Muscle layer of colon (tissue), 2 donors: ENCODE measurements around the gene SLC2A9.

Source experiments
- H3K27ac ChIP-seq: one replicate; pipeline ENCODE4 v1.7.0; 2013; ENCODE audit warnings: low read depth, mild to moderate bottlenecking, low read length, moderate library complexity
- H3K27me3 ChIP-seq, 2 donors: one replicate each; pipeline ENCODE4 v1.7.0; 2013; ENCODE audit warnings: low read length in 2 of 2, mild to moderate bottlenecking in 2 of 2; ENCODE audit not compliant: insufficient read depth in 2 of 2, control insufficient read depth in 1 of 2
- H3K36me3 ChIP-seq: one replicate; pipeline ENCODE4 v1.7.0; 2013; ENCODE audit warnings: mild to moderate bottlenecking, low read length; ENCODE audit not compliant: insufficient read depth
- H3K4me1 ChIP-seq: one replicate; pipeline ENCODE4 v1.7.0; 2013; ENCODE audit warnings: mild to moderate bottlenecking, low read length; ENCODE audit not compliant: insufficient read depth
- H3K4me3 ChIP-seq, 2 donors: one replicate each; pipeline ENCODE4 v1.7.0; 2013; ENCODE audit warnings: low read length in 2 of 2, low read depth in 1 of 2, mild to moderate bottlenecking in 1 of 2, moderate library complexity in 1 of 2
- H3K9ac ChIP-seq: one replicate; pipeline ENCODE4 v1.7.0; 2013; ENCODE audit warnings: low read length
- H3K9me3 ChIP-seq: one replicate; pipeline ENCODE4 v1.7.0; 2013; ENCODE audit warnings: mild to moderate bottlenecking, low read length
- donor health status: abdominal sarcoma.
- donor health status: Adenocarcinoma of cecum.

The SLC2A9 gene

DNA sequence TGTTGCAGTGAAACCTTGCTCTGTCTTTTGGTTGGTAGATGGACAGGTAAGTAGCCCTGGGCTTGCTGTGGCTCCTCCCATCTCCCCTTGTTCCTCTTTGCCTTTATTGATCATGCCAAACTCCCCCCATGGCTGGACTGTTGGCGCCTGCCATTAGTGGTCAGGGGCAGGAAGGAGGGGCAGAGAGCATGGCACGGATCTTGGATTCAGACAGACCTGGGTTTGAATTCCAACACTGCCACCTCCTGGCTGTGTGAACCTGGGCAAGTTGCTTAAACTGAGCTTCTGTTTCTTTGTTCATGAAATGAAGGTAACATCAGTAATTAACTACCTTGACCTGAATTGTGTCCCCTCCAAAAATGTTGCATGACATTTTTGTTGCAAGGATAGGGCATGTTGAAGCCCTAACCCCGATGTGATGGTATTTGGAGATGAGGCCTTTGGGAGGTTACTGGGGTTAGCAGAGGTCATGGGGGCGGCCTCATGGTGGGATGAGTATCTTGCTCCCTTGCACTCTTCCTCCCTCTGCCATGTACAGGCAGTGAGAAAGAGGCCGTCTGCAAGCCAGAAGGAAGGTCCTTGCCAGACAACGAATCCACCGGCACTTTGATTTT, 6.0 kb downstream of the SLC2A9 start:
- Histone ChIP-seq H3K9ac (no peak overlapping the region), H3K4me3 (no peak overlapping the region), H3K4me1 (peaks cover 15% of the 10 kb centered on the region), H3K36me3 (no peaks in the 10 kb centered on the region), H3K27me3 (no peaks in the 10 kb centered on the region), H3K9me3 (no peaks in the 10 kb centered on the region), H3K27ac (no peak overlapping the region)

DNA sequence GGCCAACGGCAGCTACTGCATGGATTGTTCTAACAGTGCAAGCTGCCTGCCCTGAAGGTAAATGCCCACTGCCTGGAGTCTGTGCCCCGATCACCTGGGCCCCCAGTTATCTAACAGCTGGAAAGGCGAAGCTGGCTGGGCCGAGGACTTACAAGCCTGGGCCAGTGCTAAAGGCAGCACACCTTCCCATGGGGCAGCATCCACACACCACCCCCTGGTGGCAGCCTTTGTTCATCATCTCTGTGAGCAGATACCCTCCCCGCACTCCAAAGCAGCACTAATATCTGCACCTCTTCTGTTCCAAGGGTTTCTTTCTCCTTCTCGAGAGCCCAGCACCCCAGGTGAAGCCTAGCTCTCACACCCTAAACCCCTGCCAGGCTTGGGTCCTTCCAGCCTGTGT, 7.6 kb downstream of the SLC2A9 start:
- Histone ChIP-seq H3K9me3 (no peaks in the 10 kb centered on the region), H3K36me3 (no peaks in the 10 kb centered on the region)

DNA sequence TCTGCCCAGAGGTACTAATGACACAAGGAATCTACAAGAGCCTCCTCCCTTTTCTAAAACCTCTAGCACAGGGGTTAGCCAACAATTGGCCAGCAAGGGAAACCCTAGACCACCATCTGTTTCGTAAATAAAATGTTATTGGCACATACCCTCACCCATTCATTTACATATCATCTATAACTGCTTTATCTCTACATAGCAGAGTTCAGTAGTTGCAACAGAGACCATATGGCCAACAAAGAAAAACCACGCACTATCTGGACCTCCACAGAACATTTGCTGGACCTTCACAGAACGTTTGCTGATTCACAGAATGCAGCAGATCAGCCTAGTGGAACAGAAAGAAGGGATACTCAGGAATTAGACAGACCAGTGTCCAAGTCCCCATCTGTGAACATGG, 9.4 kb downstream of the SLC2A9 start:
- no peak overlapping the region for H3K9ac ChIP-seq

More for the DNA sequence above, 7.6 kb downstream of the SLC2A9 start:
- H3K9ac ChIP-seq: no peak overlapping the region
- no peak overlapping the region for H3K27ac ChIP-seq
- H3K27me3 ChIP-seq: no peaks in the 10 kb centered on the region
- H3K4me1 ChIP-seq: peaks cover 8% of the 10 kb centered on the region
- H3K4me3 ChIP-seq: no peak overlapping the region

DNA sequence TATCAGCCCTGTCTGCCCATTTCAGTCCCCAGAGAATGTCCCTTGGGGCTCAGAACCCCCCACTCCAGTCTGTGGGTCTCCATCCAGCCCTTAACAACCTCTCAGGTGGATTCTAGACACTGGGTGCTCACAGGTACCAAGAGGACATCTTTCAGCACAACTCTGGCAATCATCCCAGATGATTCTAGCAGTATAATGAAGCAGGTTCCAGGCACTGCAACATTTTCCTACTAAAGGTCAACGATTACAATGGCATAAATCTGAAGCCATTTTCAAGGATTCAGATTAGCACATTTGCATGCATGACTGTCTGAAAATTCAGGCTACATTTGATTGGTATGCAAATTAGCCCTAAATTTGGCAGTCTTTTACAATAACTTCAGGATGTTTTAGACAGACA, 10.0 kb downstream of the SLC2A9 start:
- Histone ChIP-seq H3K36me3 (no peaks in the 10 kb centered on the region), H3K9me3 (no peaks in the 10 kb centered on the region), H3K4me1 (peaks cover 22% of the 10 kb centered on the region), H3K9ac (no peak overlapping the region), H3K4me3 (no peak overlapping the region), H3K27me3 (no peaks in the 10 kb centered on the region), H3K27ac (no peak overlapping the region)

More for the DNA sequence above, 9.4 kb downstream of the SLC2A9 start:
- Histone ChIP-seq H3K9me3 (no peaks in the 10 kb centered on the region), H3K27me3 (no peaks in the 10 kb centered on the region), H3K36me3 (no peaks in the 10 kb centered on the region), H3K27ac (no peak overlapping the region), H3K4me3 (no peak overlapping the region), H3K4me1 (peaks cover 16% of the 10 kb centered on the region)

DNA sequence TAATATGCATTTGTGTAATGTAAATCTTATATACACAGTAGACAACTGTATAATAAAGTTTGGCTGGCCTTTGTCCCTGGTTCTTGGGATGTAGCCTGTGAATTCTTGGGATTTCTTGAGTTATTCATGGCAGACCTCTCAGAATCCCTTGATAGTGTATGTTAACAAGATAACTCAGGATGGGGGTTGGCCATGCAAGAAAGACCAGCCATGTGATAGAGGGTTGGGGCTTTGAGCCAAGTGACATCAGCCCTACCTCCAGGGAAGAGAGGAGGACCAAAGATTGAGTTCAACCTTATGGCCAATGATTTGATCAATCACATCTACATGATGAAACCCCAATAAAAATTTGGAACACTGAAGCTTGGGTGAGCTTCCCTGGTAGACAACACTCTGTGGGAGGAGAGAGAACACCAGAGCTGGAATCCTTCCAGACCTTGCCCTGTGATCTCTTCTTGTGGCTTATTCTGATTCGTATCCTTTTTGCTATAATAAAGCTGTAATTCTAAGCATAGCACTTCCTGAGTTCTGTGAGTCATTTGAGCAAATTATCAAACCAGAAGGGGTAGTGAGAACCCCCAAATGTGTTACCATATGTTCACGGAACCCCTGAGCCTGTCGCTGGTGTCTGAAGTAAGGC, 11.3 kb downstream of the SLC2A9 start:
- Histone ChIP-seq H3K27ac (no peak overlapping the region), H3K4me3 (no peak overlapping the region), H3K27me3 (no peaks in the 10 kb centered on the region), H3K36me3 (no peaks in the 10 kb centered on the region), H3K4me1 (peaks cover 29% of the 10 kb centered on the region), H3K9me3 (no peaks in the 10 kb centered on the region), H3K9ac (no peak overlapping the region)

DNA sequence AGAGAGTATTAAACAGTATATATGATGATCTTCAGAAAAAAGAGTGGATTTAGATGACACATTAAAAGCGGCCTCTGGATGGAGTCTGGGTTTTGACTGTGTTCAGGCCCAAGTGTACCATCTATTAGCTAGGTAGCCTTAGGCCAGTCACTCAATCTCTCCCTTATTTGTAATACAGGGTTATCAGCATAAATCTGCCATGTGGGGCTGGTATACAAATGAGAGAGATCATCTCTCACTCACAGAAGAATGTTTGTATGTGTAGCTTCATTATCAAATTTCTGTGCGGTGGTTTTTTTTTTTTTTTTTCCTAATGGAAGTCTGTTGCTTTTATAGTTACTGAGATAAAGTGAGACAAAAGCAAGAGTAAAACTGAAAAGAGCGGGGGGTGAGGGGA, 12.7 kb downstream of the SLC2A9 start:
- no peak overlapping the region for H3K27ac ChIP-seq
- H3K9ac ChIP-seq: no peak overlapping the region

DNA sequence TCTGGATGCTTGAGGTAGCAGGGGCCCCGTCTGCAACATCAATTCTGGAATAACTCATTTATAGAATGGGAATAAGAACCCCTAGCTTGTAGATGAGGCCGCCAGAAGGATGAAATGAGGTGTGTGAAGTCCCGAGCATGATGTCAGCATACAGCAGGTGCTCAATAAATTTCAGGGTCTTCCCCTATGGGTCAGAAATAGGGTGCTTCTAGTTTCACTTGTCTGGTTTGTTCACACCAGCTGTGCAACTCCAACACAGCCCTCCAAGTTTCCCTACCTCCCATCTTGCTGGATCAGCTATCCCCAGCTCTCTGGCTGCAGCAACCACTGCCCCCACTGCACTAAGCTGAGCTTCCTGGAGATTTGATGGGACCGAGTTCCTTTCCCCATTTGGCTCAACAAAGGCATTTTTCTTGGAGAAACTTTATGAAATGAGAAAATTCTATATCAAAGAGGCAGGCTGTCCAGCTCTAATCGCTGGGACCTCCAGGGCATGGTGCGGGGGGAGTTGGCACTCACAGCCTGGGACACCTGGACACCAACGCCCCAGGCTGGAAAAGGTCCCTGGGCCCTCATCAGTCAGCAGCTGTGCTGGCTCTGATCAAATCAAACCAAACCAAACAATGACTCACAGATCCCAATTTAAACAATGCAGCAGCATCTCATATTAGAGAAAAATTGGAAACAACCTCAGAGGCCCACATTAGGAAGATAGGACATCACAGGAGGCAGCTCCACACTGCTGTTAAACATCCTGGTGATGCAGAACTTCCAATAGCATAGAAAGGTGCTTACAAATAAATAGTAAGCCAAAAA, 13.3 kb downstream of the SLC2A9 start:
- Histone ChIP-seq H3K4me1 (peaks cover 29% of the 10 kb centered on the region), H3K9ac (no peak overlapping the region)

More for the DNA sequence above, 12.7 kb downstream of the SLC2A9 start:
- H3K36me3 ChIP-seq: no peaks in the 10 kb centered on the region
- H3K4me1 ChIP-seq: peaks cover 29% of the 10 kb centered on the region
- no peaks in the 10 kb centered on the region for H3K27me3 ChIP-seq
- H3K4me3 ChIP-seq: no peak overlapping the region
- H3K9me3 ChIP-seq: no peaks in the 10 kb centered on the region

DNA sequence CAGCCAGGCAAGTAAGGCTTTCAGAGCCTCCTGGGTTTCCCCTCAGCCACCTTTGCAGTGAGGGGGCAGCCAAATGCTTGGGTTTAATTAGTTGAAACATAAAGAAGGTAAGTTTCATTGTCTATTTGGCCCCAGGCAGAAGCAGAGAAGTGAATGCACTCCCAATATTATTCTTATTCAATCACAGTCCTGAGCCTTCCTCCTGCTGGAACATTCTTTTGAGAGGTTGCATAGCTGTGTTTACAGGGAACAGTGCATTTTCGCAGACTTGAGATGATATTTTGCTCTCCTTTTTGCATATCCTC, 13.9 kb downstream of the SLC2A9 start:
- Histone ChIP-seq H3K9me3 (no peaks in the 10 kb centered on the region), H3K27ac (no peak overlapping the region), H3K9ac (no peak overlapping the region), H3K4me3 (no peak overlapping the region), H3K4me1 (peaks cover 29% of the 10 kb centered on the region), H3K36me3 (no peaks in the 10 kb centered on the region), H3K27me3 (no peaks in the 10 kb centered on the region)

More for the DNA sequence above, 13.3 kb downstream of the SLC2A9 start:
- H3K9me3 ChIP-seq: no peaks in the 10 kb centered on the region
- H3K27ac ChIP-seq: no peak overlapping the region
- no peaks in the 10 kb centered on the region for H3K27me3 ChIP-seq
- H3K4me3 ChIP-seq: no peak overlapping the region
- no peaks in the 10 kb centered on the region for H3K36me3 ChIP-seq

DNA sequence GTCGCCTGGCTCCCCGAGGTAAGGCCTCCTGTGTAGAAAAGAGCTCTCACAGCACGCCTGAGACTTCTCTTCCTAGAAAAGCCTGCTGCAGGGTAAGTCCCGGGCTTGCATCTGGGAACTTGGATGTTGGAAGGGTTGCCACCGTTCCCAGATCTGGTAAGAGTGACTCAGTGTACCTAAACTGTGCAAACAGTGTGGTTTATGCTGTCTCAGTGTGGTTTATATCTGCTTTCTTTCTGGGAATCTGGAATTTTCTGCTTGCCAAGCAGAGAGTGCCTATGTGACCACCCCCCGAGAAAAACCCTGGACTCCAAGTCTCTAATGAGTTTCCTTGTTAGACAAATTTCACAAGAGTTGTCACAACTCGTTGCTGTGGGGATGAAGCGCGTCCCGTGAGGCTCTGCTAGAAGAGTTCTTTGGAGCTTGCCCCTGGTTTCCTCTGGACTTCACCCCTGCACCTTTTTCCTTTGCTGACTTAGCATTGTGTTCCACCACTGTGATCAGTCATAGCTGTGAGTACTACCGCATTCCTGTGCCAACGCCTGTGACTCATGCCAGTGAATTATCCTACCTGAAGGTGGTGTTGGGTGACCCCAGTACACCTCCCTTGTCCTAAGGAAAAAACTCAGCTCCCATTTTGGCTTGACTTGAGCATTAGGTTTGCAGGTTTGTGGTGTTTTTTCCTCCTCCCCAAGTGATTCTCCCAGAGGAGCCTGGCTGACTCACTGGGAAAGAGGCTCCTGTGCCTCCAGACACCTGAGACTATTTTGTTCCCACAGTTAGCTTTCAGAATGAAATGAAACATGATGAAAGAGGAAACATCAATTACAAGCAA, 14.5 kb downstream of the SLC2A9 start:
- no peak overlapping the region for H3K27ac ChIP-seq
- H3K9me3 ChIP-seq: no peaks in the 10 kb centered on the region
- no peaks in the 10 kb centered on the region for H3K27me3 ChIP-seq
- H3K4me1 ChIP-seq: peaks cover 29% of the 10 kb centered on the region
- H3K9ac ChIP-seq: no peak overlapping the region
- H3K4me3 ChIP-seq: no peak overlapping the region
- no peaks in the 10 kb centered on the region for H3K36me3 ChIP-seq

DNA sequence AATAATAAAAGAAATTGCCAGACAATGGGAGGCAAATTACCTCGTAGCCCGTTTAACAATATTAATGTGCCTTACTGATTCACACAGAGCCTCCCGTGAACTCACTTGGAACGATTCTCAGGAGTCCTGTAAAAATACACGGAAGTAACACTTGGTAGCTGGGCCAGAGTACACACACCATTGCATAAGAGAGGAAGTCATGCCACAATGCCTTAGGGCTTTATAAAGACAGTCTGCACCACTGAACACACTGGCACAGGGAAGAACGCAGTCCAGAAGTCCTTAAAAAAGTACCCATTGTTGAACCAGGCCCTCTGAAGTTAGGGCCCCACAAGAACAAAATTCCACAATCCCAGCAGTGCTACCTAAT, 15.1 kb downstream of the SLC2A9 start:
- Histone ChIP-seq H3K4me3 (no peak overlapping the region), H3K4me1 (peaks cover 29% of the 10 kb centered on the region)

DNA sequence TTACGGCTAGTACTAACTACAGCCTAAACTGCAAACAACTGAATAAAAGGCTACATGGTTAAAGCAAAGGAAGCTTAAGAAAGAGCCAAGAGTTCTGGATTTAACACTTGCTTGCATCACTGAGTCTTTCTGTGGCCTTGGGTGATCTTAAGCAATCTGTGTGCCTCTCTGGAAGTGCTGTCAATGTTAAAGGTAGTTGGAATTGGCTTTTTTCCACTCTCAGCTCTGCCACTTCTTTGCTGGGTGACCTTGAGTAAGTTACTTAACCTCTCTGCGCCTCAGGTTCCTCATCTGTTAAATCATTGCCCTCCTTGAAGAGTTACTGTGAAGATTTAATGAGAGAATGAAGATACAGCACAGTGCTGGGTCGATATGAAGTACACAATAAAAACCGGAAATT, 15.7 kb downstream of the SLC2A9 start:
- Histone ChIP-seq H3K27ac (no peak overlapping the region), H3K36me3 (no peaks in the 10 kb centered on the region), H3K27me3 (no peaks in the 10 kb centered on the region), H3K9me3 (no peaks in the 10 kb centered on the region), H3K9ac (no peak overlapping the region), H3K4me1 (peaks cover 29% of the 10 kb centered on the region), H3K4me3 (no peak overlapping the region)

More for the DNA sequence above, 15.1 kb downstream of the SLC2A9 start:
- Histone ChIP-seq H3K27ac (no peak overlapping the region), H3K9me3 (no peaks in the 10 kb centered on the region), H3K36me3 (no peaks in the 10 kb centered on the region), H3K9ac (no peak overlapping the region), H3K27me3 (no peaks in the 10 kb centered on the region)
